GM12891 (cell line): ENCODE measurements around the gene CYB561D2.

Experiments used
- DNase-seq: peaks from one replicate; pipeline ENCODE4 v3.0.0; 2011; ENCODE audit warnings: low spot score; ENCODE audit not compliant: insufficient read length
- FAIRE-seq: peaks from 2 replicates; lab custom pipeline; 2011; peaks lifted over from hg19 to GRCh38; lab: Jason Lieb, UNC
- PAX5 ChIP-seq: IDR thresholded peaks from 2 replicates; pipeline ENCODE4 v1.6.1; 2011; ENCODE audit warnings: low read length, moderate library complexity, mild to moderate bottlenecking; ENCODE audit not compliant: insufficient read depth, severe bottlenecking
- POLR2A ChIP-seq: IDR thresholded peaks from 2 replicates; pipeline ENCODE4 v1.6.1; 2011; ENCODE audit warnings: low read depth, low read length, control low read depth
- POLR2AphosphoS5 ChIP-seq: IDR thresholded peaks from 2 replicates; pipeline ENCODE4 v1.6.1; 2011; ENCODE audit warnings: low read depth, low read length, control low read depth
- POU2F2 ChIP-seq: IDR thresholded peaks from 2 replicates; pipeline ENCODE4 v1.6.1; 2011; ENCODE audit warnings: low read depth, mild to moderate bottlenecking, control low read depth, low read length, moderate library complexity
- SPI1 ChIP-seq: IDR thresholded peaks from 2 replicates; pipeline ENCODE4 v1.6.1; 2011; ENCODE audit warnings: low read depth, low read length, control low read depth
- TAF1 ChIP-seq: IDR thresholded peaks from 2 replicates; pipeline ENCODE4 v1.6.1; 2011; ENCODE audit warnings: low read depth, low read length, control low read depth

CYB561D2 gene

GRCh38 chr3:50375258-50375931 is 24.7 kb downstream of the CYB561D2 start:
- no peak for FAIRE-seq
- no peak for DNase-seq
- TF ChIP-seq POLR2A (no peak), PAX5 (no peak), POLR2AphosphoS5 (no peak), POU2F2 (no peak), SPI1 (no peak)

GRCh38 chr3:50378024-50378423 is 27.4 kb downstream of the CYB561D2 start:
- no peak for FAIRE-seq
- no peak for DNase-seq
- TF ChIP-seq PAX5 = no peak
- TF ChIP-seq POLR2A = no peak
- TF ChIP-seq SPI1 = no peak
- no peak for TF ChIP-seq POU2F2
- no peak for TF ChIP-seq TAF1
- TF ChIP-seq POLR2AphosphoS5 = no peak

GRCh38 chr3:50378757-50379156 is 28.1 kb downstream of the CYB561D2 start:
- FAIRE-seq = no peak
- DNase-seq = no peak
- no peak for TF ChIP-seq TAF1
- TF ChIP-seq POU2F2 = no peak
- TF ChIP-seq PAX5 = no peak
- no peak for TF ChIP-seq POLR2AphosphoS5
- no peak for TF ChIP-seq POLR2A
- no peak for TF ChIP-seq SPI1

GRCh38 chr3:50380405-50381085 is 29.9 kb downstream of the CYB561D2 start:
- TF ChIP-seq POLR2AphosphoS5 = no peak
- TF ChIP-seq PAX5 = no peak
- no peak for TF ChIP-seq SPI1
- TF ChIP-seq POU2F2 = no peak
- DNase-seq (no peak), FAIRE-seq (no peak)

GRCh38 chr3:50381383-50381782 is 30.7 kb downstream of the CYB561D2 start:
- no peak for FAIRE-seq
- TF ChIP-seq POLR2A (no peak), SPI1 (no peak), POU2F2 (no peak), PAX5 (no peak), POLR2AphosphoS5 (no peak), TAF1 (no peak)
- DNase-seq = no peak

- DNase-seq = no peak
- FAIRE-seq = no peak
Measured at GRCh38 chr3:50382722-50383121, 32.1 kb downstream of the CYB561D2 start.

GRCh38 chr3:50383750-50384149 is 33.1 kb downstream of the CYB561D2 start:
- DNase-seq = no peak
- FAIRE-seq = no peak
- TF ChIP-seq TAF1 (no peak), POLR2AphosphoS5 (no peak), PAX5 (no peak), SPI1 (no peak), POLR2A (no peak), POU2F2 (no peak)

More at GRCh38 chr3:50382722-50383121, 32.1 kb downstream of the CYB561D2 start:
- TF ChIP-seq POU2F2 (no peak), POLR2A (no peak), TAF1 (no peak), POLR2AphosphoS5 (no peak), PAX5 (no peak), SPI1 (no peak)

GRCh38 chr3:50385754-50386153 is 35.1 kb downstream of the CYB561D2 start:
- DNase-seq = no peak
- TF ChIP-seq TAF1 = no peak
- TF ChIP-seq PAX5 = no peak
- no peak for TF ChIP-seq POLR2A
- TF ChIP-seq POU2F2 = no peak
- TF ChIP-seq POLR2AphosphoS5 = no peak
- FAIRE-seq = no peak

GRCh38 chr3:50388016-50388719 is 37.5 kb downstream of the CYB561D2 start:
- DNase-seq = peak; percentile 54
- no peak for FAIRE-seq
- TF ChIP-seq TAF1 (no peak), PAX5 (no peak), SPI1 (no peak), POLR2A (no peak), POU2F2 (no peak), POLR2AphosphoS5 (no peak)
